HepG2 (cell line): ENCODE results near the gene PPDPF. TPM values are rescaled to one million over a fixed set of nuclear protein-coding genes. Genes with fewer than 3 reads are reported as not detected.

ENCODE experiments used
- ADNP ChIP-seq: sonication (generic); formaldehyde crosslinking; IDR thresholded peaks from 2 replicates; pipeline ENCODE4 v1.4.0; 2020; ENCODE audit warnings: missing genetic modification reagents
- ARHGAP35 ChIP-seq: sonication (generic); formaldehyde crosslinking; IDR thresholded peaks from 2 replicates; pipeline ENCODE4 v1.9.0; 2022; ENCODE audit warnings: mild to moderate bottlenecking, inconsistent platforms, moderate library complexity, missing genetic modification reagents, borderline replicate concordance
- CBFB ChIP-seq: sonication (generic); formaldehyde crosslinking; IDR thresholded peaks from 2 replicates; pipeline ENCODE4 v1.4.0; 2020; ENCODE audit warnings: missing genetic modification reagents
- DMAP1 ChIP-seq: IDR thresholded peaks from 2 replicates; pipeline ENCODE4 v1.6.1; 2016
- FIP1L1 ChIP-seq: fragments of 200-400 bp; formaldehyde crosslinking; IDR thresholded peaks from 2 replicates; pipeline ENCODE4 v1.6.1; 2018; ENCODE audit warnings: low read depth, mild to moderate bottlenecking, low read length, moderate library complexity, borderline replicate concordance; ENCODE audit not compliant: insufficient read depth
- IRF2 ChIP-seq: IDR thresholded peaks from 2 replicates; pipeline ENCODE4 v1.6.1; 2018; ENCODE audit warnings: missing genetic modification reagents, missing compliant biosample characterization
- KMT2B ChIP-seq: IDR thresholded peaks from 2 replicates; pipeline ENCODE4 v1.6.1; 2016; ENCODE audit warnings: missing genetic modification reagents, missing compliant biosample characterization
- MYNN ChIP-seq: sonication (generic); formaldehyde crosslinking; IDR thresholded peaks from 2 replicates; pipeline ENCODE4 v1.4.0; 2020; ENCODE audit warnings: mild to moderate bottlenecking, low read depth, missing genetic modification reagents
- PHB2 ChIP-seq: fragments of 450-650 bp; IDR thresholded peaks from 2 replicates; pipeline ENCODE4 v1.6.1; 2018; ENCODE audit not compliant: partially characterized antibody
- RAD21 ChIP-seq: fragments of 450-650 bp; formaldehyde crosslinking; IDR thresholded peaks from 2 replicates; pipeline ENCODE4 v1.5.0; 2020; ENCODE audit warnings: mild to moderate bottlenecking
- RARA ChIP-seq: IDR thresholded peaks from 2 replicates; pipeline ENCODE4 v1.6.1; 2016; ENCODE audit warnings: missing genetic modification reagents, missing compliant biosample characterization
- RORA ChIP-seq: sonication (generic); formaldehyde crosslinking; IDR thresholded peaks from 2 replicates; pipeline ENCODE4 v1.5.0; 2020; ENCODE audit warnings: mild to moderate bottlenecking, missing genetic modification reagents, moderate library complexity
- SIX4 ChIP-seq: sonication (generic); formaldehyde crosslinking; IDR thresholded peaks from 2 replicates; pipeline ENCODE4 v1.4.0; 2020; ENCODE audit warnings: missing genetic modification reagents
- SMAD3 ChIP-seq: sonication (generic); formaldehyde crosslinking; IDR thresholded peaks from 2 replicates; pipeline ENCODE4 v1.4.0; 2020; ENCODE audit warnings: missing genetic modification reagents
- SYNCRIP ChIP-seq: fragments of 200-400 bp; formaldehyde crosslinking; IDR thresholded peaks from 2 replicates; pipeline ENCODE4 v1.6.1; 2018; ENCODE audit warnings: mild to moderate bottlenecking, low read depth, low read length; ENCODE audit not compliant: insufficient read depth
- THAP11 ChIP-seq: IDR thresholded peaks from 2 replicates; pipeline ENCODE4 v1.6.1; 2016; ENCODE audit warnings: missing biosample characterization, missing genetic modification reagents
- ZC3H13 ChIP-seq: sonication (generic); formaldehyde crosslinking; IDR thresholded peaks from 2 replicates; pipeline ENCODE4 v1.8.1; 2023; ENCODE audit warnings: mild to moderate bottlenecking, missing genetic modification reagents, moderate library complexity
- ZIK1 ChIP-seq: sonication (generic); formaldehyde crosslinking; IDR thresholded peaks from 2 replicates; pipeline ENCODE4 v1.5.0; 2020; ENCODE audit warnings: mild to moderate bottlenecking, low read depth, missing genetic modification reagents, borderline replicate concordance
- ZNF34 ChIP-seq: sonication (generic); formaldehyde crosslinking; IDR thresholded peaks from 2 replicates; pipeline ENCODE4 v1.4.0; 2020; ENCODE audit warnings: mild to moderate bottlenecking, missing genetic modification reagents, borderline replicate concordance
- ZNF547 ChIP-seq: sonication (generic); formaldehyde crosslinking; IDR thresholded peaks from 2 replicates; pipeline ENCODE4 v1.5.1; 2020; ENCODE audit warnings: mild to moderate bottlenecking, missing genetic modification reagents
- ZNF660 ChIP-seq: sonication (generic); formaldehyde crosslinking; IDR thresholded peaks from 2 replicates; pipeline ENCODE4 v1.5.1; 2020; ENCODE audit warnings: mild to moderate bottlenecking, low read depth, missing genetic modification reagents, borderline replicate concordance
- polyA plus RNA-seq, 8 experiments: library from polyadenylated mRNA; depleted of rRNA in 3 of 8; stranded (reverse) in 7 of 8; unstranded in 1 of 8; fragments of >200 nt; fragmentation: Illumina TruSeq in 4 of 8; extraction: Trizol in 4 of 8; gene quantifications; 2 replicates each; pipeline versions ENCODE4 v1.2.1 to v1.2.3, GENCODE V29; 2011 to 2016; ENCODE audit warnings: low read depth in 4 of 8, missing spikeins in 1 of 8, mixed read lengths in 1 of 8; ENCODE audit not compliant: insufficient read depth in 1 of 8
- total RNA-seq, 5 experiments: library from RNA; depleted of rRNA; stranded (reverse); fragments of >200 nt; fragmentation: Illumina TruSeq; extraction: Trizol; gene quantifications; 2 replicates each; pipeline ENCODE4 v1.2.3, GENCODE V29; 2016; ENCODE audit warnings: low read depth in 1 of 5
- TF ChIP-seq, protein P1 (sequence below): sonication (generic); formaldehyde crosslinking; IDR thresholded peaks from 2 replicates; pipeline ENCODE4 v1.4.0; 2020; ENCODE audit warnings: low read depth, missing genetic modification reagents
- TF ChIP-seq, protein P2 (sequence below): sonication (generic); formaldehyde crosslinking; IDR thresholded peaks from 2 replicates; pipeline ENCODE4 v1.4.0; 2020; ENCODE audit warnings: missing genetic modification reagents, low read depth, mild to moderate bottlenecking, borderline replicate concordance
- TF ChIP-seq, protein P3 (sequence below): sonication (generic); formaldehyde crosslinking; IDR thresholded peaks from 2 replicates; pipeline ENCODE4 v1.8.0; 2022; ENCODE audit warnings: missing genetic modification reagents, mild to moderate bottlenecking, borderline replicate concordance

The PPDPF gene
- total and polyA plus RNA-seq, 2 of the 13 experiments (the other 11 are each of a cell fraction or from before 2014, with no cell fraction given), result 1.8 to 7.0 TPM

DNA sequence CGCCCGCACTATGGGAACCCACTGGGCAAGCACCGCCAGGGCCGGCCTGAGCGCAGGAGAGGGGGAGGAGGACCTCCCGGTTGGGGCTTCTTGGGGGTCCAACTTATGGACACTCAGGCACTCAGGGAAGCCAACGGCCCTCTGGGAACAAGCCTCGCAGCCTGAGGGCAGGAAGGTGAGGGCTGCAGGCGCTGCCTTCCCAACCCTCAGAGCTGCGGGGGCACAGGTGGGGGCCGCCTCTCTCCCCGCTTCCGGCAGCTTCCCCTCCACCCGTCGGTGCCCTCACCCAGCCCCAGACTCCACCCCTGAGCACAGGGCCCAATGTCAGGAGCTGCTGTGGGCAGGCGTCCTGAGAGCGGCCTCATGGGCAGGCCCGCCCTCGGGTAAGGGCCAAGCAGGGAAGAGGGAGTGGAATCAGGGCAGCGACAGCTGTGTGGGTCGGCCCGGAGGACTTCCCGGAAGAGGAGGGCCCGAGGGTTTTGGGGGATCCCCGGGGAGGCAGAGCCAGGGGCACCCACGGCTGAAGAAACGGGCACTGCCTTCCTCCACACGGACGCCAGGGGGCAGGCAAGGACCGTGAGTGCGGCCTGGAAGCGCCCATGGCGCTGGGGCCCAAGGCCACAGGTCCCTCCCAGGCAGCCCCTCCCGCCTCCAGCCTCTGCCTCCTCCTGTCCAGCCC, 17.1 kb downstream of the PPDPF start (continued):
- TF ChIP-seq ARHGAP35 (CRISPR knock-in tag) (peak; percentile 83; the same call in 1 of the 2 replicates), RORA (CRISPR knock-in tag) (no peak), RARA (peak; percentile 35; the same call in 1 of the 2 replicates), ADNP (CRISPR knock-in tag) (peak; percentile 70; the same call in 1 of the 2 replicates), ZNF660 (peak; percentile 71; the same call in 1 of the 2 replicates), FIP1L1 (no peak), PHB2 (no peak), ZNF547 (CRISPR knock-in tag) (peak; percentile 79; the same call in 1 of the 2 replicates), ZC3H13 (CRISPR knock-in tag) (no peak), KMT2B (peak; percentile 63; the same call in 1 of the 2 replicates), SYNCRIP (no peak), ZIK1 (CRISPR knock-in tag) (0 out of 2 replicates have a peak, but pooled peaks have one; percentile 79), CBFB (peak; percentile 89), MYNN (CRISPR knock-in tag) (0 out of 2 replicates have a peak, but pooled peaks have one; percentile 65), THAP11 (CRISPR knock-in tag) (peak; percentile 90), DMAP1 (0 out of 2 replicates have a peak, but pooled peaks have one; percentile 75), IRF2 (CRISPR knock-in tag) (peak; percentile 93), SMAD3 (CRISPR knock-in tag) (peak; percentile 94; the same call in 1 of the 2 replicates), RAD21 (peak; percentile 100), ZNF34 (CRISPR knock-in tag) (peak; percentile 95), SIX4 (CRISPR knock-in tag) (peak; percentile 47; the same call in 1 of the 2 replicates)
- TF ChIP-seq, protein P1, sequence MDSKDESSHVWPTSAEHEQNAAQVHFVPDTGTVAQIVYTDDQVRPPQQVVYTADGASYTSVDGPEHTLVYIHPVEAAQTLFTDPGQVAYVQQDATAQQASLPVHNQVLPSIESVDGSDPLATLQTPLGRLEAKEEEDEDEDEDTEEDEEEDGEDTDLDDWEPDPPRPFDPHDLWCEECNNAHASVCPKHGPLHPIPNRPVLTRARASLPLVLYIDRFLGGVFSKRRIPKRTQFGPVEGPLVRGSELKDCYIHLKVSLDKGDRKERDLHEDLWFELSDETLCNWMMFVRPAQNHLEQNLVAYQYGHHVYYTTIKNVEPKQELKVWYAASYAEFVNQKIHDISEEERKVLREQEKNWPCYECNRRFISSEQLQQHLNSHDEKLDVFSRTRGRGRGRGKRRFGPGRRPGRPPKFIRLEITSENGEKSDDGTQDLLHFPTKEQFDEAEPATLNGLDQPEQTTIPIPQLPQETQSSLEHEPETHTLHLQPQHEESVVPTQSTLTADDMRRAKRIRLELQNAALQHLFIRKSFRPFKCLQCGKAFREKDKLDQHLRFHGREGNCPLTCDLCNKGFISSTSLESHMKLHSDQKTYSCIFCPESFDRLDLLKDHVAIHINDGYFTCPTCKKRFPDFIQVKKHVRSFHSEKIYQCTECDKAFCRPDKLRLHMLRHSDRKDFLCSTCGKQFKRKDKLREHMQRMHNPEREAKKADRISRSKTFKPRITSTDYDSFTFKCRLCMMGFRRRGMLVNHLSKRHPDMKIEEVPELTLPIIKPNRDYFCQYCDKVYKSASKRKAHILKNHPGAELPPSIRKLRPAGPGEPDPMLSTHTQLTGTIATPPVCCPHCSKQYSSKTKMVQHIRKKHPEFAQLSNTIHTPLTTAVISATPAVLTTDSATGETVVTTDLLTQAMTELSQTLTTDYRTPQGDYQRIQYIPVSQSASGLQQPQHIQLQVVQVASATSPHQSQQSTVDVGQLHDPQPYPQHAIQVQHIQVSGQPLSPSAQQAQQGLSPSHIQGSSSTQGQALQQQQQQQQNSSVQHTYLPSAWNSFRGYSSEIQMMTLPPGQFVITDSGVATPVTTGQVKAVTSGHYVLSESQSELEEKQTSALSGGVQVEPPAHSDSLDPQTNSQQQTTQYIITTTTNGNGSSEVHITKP, result peak; percentile 92
- TF ChIP-seq, protein P2, sequence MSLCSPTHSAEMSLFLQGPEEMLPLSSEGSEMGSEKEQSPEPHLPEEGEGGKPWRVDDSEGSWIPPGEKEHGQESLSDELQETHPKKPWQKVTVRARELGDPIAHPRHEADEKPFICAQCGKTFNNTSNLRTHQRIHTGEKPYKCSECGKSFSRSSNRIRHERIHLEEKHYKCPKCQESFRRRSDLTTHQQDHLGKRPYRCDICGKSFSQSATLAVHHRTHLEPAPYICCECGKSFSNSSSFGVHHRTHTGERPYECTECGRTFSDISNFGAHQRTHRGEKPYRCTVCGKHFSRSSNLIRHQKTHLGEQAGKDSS (CRISPR knock-in tag), result 0 out of 2 replicates have a peak, but pooled peaks have one; percentile 40
- TF ChIP-seq, protein P3, sequence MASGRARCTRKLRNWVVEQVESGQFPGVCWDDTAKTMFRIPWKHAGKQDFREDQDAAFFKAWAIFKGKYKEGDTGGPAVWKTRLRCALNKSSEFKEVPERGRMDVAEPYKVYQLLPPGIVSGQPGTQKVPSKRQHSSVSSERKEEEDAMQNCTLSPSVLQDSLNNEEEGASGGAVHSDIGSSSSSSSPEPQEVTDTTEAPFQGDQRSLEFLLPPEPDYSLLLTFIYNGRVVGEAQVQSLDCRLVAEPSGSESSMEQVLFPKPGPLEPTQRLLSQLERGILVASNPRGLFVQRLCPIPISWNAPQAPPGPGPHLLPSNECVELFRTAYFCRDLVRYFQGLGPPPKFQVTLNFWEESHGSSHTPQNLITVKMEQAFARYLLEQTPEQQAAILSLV, result peak; percentile 95; the same call in 1 of the 2 replicates
